ENCODE measurements around the gene LAMC3.

The LAMC3 gene

GRCh38 chr9:131092548-131093440, 83.8 kb downstream of the LAMC3 start:
- no peak for TF ChIP-seq CTCF (IDR thresholded peaks at IDR 0.05; ENCODE audit: low read depth, low read length, missing control alignments)
- H3K4me3 ChIP-seq (ENCODE audit: low read depth, low read length) = no peak overlapping the region
- DNase-seq (ENCODE audit: low read depth) = no peak

DNA sequence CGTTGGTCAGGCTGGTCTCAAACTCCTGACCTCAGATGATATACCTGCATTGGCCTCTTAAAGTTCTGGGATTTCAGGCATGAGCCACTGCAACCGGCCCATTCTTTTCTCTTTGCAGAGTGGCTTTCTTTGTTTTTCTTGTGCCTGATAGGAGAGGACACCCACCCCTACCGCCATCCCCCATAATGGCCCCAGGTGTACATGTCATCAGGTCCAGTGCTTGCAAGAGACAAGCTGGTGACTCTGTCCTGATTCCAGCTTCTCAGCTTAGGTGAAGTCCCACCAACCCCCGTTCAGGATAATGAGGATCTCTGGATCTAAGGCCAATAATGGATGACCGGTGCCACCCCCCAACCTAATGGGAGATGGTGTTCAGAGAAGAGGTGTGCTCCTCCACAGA, 85.0 kb downstream of the LAMC3 start:
- H3K4me3 ChIP-seq (ENCODE audit: low read depth, low read length) = no peak overlapping the region
- no peak for TF ChIP-seq CTCF (IDR thresholded peaks at IDR 0.05; ENCODE audit: low read depth, low read length, missing control alignments)
- DNase-seq (ENCODE audit: low read depth) = no peak

GRCh38 chr9:131094622-131095021, 85.6 kb downstream of the LAMC3 start:
- no peak for TF ChIP-seq CTCF (IDR thresholded peaks at IDR 0.05; ENCODE audit: low read depth, low read length, missing control alignments)
- DNase-seq (ENCODE audit: low read depth) = no peak
- H3K4me3 ChIP-seq (ENCODE audit: low read depth, low read length) = no peak overlapping the region

- TF ChIP-seq CTCF (IDR thresholded peaks at IDR 0.05; ENCODE audit: low read depth, low read length, missing control alignments) = no peak
- no peak for DNase-seq (ENCODE audit: low read depth)
- no peak overlapping the region for H3K4me3 ChIP-seq (ENCODE audit: low read depth, low read length)
These were observed 86.8 kb downstream of the LAMC3 start for GRCh38 chr9:131095666-131096268.

GRCh38 chr9:131096269-131097125, 87.5 kb downstream of the LAMC3 start, which contains the start of gene AIF1L:
Gene AIF1L (plus strand): TSS chr9:131096531. CDS start chr9:131096630, 99 bp downstream.
- TF ChIP-seq CTCF (IDR thresholded peaks at IDR 0.05; ENCODE audit: low read depth, low read length, missing control alignments) = no peak
- no peak for DNase-seq (ENCODE audit: low read depth)
- H3K4me3 ChIP-seq (ENCODE audit: low read depth, low read length) = no peak within 1 kb of the TSS

GRCh38 chr9:131097126-131097947, 88.4 kb downstream of the LAMC3 start:
- no peak for DNase-seq (ENCODE audit: low read depth)
- TF ChIP-seq CTCF (IDR thresholded peaks at IDR 0.05; ENCODE audit: low read depth, low read length, missing control alignments) = no peak
- no peak overlapping the region for H3K4me3 ChIP-seq (ENCODE audit: low read depth, low read length)

Measured in GM12864 (cell line).